CD14-positive monocyte (primary cell): ENCODE measurements around the gene PAMR1. TPM values are rescaled to one million over a fixed set of nuclear protein-coding genes. Genes with fewer than 3 reads are reported as not detected.

Experiments used
- DNase-seq, 3 donors: peaks; one replicate each; pipeline ENCODE4 v3.0.0-alpha.2; 2011 to 2022
- H2AFZ ChIP-seq: 2 replicates; pipeline ENCODE4 v1.6.0; 2012; ENCODE audit warnings: mild to moderate bottlenecking, low read depth, low read length, inconsistent platforms; ENCODE audit not compliant: insufficient read depth, poor library complexity, severe bottlenecking
- H3K27ac ChIP-seq, 2 donors: 1 replicate in 1 of 2; 2 replicates in 1 of 2; pipeline ENCODE4 v1.5.1; 2012 to 2013; ENCODE audit warnings: low read length in 2 of 2, control low read depth in 1 of 2, inconsistent platforms in 1 of 2, low read depth in 1 of 2, mild to moderate bottlenecking in 1 of 2
- H3K27me3 ChIP-seq, 2 donors: one replicate each; pipeline versions ENCODE4 v1.6.0 to v1.6.1; 2011 to 2013; ENCODE audit warnings: low read length in 2 of 2; ENCODE audit not compliant: control insufficient read depth in 2 of 2, insufficient read depth in 2 of 2
- H3K36me3 ChIP-seq, 2 donors: replicated peaks in 1 of 2; 1 replicate in 1 of 2; 2 replicates in 1 of 2; pipeline versions ENCODE4 v1.5.1 to v1.6.1; 2012 to 2013; ENCODE audit warnings: low read length in 2 of 2, control low read depth in 1 of 2, inconsistent platforms in 1 of 2, mild to moderate bottlenecking in 1 of 2; ENCODE audit not compliant: insufficient read depth in 2 of 2, control insufficient read depth in 1 of 2
- H3K4me1 ChIP-seq, 2 donors: 1 replicate in 1 of 2; 2 replicates in 1 of 2; pipeline versions ENCODE4 v1.5.1 to v1.6.1; 2012 to 2013; ENCODE audit warnings: low read length in 2 of 2, control low read depth in 1 of 2, inconsistent platforms in 1 of 2, mild to moderate bottlenecking in 1 of 2, moderate library complexity in 1 of 2; ENCODE audit not compliant: insufficient read depth in 2 of 2, control insufficient read depth in 1 of 2
- H3K4me2 ChIP-seq: replicated peaks from 2 replicates; pipeline ENCODE3; 2012; ENCODE audit warnings: low read length, moderate library complexity, mild to moderate bottlenecking; ENCODE audit not compliant: poor library complexity, severe bottlenecking; ENCODE audit errors: extremely low read depth
- H3K4me3 ChIP-seq, 3 experiments: fragments of 200-600 bp in 1 of 3; sonication (generic) in 1 of 3; replicated peaks in 1 of 3; 1 replicate in 2 of 3; 2 replicates in 1 of 3; pipeline ENCODE4 v1.5.1; 2011 to 2013; ENCODE audit warnings: low read length in 3 of 3, mild to moderate bottlenecking in 3 of 3, control low read depth in 2 of 3, low read depth in 2 of 3, inconsistent platforms in 1 of 3, moderate library complexity in 1 of 3
- H3K79me2 ChIP-seq: 2 replicates; pipeline ENCODE4 v1.6.0; 2012; ENCODE audit warnings: mild to moderate bottlenecking, control low read depth, inconsistent platforms, low read length, moderate library complexity; ENCODE audit not compliant: insufficient read depth
- H3K9ac ChIP-seq: 2 replicates; pipeline ENCODE4 v1.6.0; 2017; ENCODE audit warnings: low read length, mild to moderate bottlenecking; ENCODE audit not compliant: insufficient read depth, poor library complexity, severe bottlenecking
- H3K9me3 ChIP-seq, 2 donors: replicated peaks in 1 of 2; 1 replicate in 1 of 2; 2 replicates in 1 of 2; pipeline versions ENCODE4 v1.5.1 to v1.6.1; 2012 to 2013; ENCODE audit warnings: low read length in 2 of 2, control low read depth in 1 of 2; ENCODE audit not compliant: control insufficient read depth in 1 of 2, insufficient read depth in 1 of 2
- H4K20me1 ChIP-seq: 2 replicates; pipeline ENCODE4 v1.6.0; 2012; ENCODE audit warnings: mild to moderate bottlenecking, low read length, control low read depth, moderate library complexity; ENCODE audit not compliant: insufficient read depth
- H3K27ac Mint-ChIP-seq, 7 donors: one replicate each; pipeline ENCODE4 v1.8.0; 2020; ENCODE audit warnings: mild to moderate bottlenecking in 7 of 7, mixed read lengths in 7 of 7, moderate library complexity in 6 of 7, inconsistent platforms in 2 of 7
- H3K27me3 Mint-ChIP-seq, 3 donors: one replicate each; pipeline ENCODE4 v1.8.0; 2021 to 2022; ENCODE audit warnings: low read depth in 3 of 3, mild to moderate bottlenecking in 3 of 3, mixed read lengths in 3 of 3, moderate library complexity in 3 of 3, inconsistent platforms in 1 of 3
- H3K36me3 Mint-ChIP-seq, 2 donors: one replicate each; pipeline ENCODE4 v1.8.0; 2020; ENCODE audit warnings: mixed read lengths in 2 of 2, inconsistent platforms in 1 of 2, mild to moderate bottlenecking in 1 of 2
- H3K4me1 Mint-ChIP-seq: one replicate; pipeline ENCODE4 v1.8.0; 2020; ENCODE audit warnings: mild to moderate bottlenecking, mixed read lengths
- H3K4me3 Mint-ChIP-seq, 2 donors: one replicate each; pipeline ENCODE4 v1.8.0; 2020; ENCODE audit warnings: mild to moderate bottlenecking in 2 of 2, mixed read lengths in 2 of 2, moderate library complexity in 1 of 2
- H3K9me3 Mint-ChIP-seq, 7 donors: one replicate each; pipeline ENCODE4 v1.8.0; 2020 to 2022; ENCODE audit warnings: mixed read lengths in 7 of 7, mild to moderate bottlenecking in 6 of 7, moderate library complexity in 6 of 7, inconsistent platforms in 2 of 7
- WGBS: methylation state at CpG from one replicate; pipeline ENCODE4 v1.1.5; 2013; ENCODE audit warnings: missing lambda C conversion rate; ENCODE audit not compliant: insufficient coverage; 5-methylcytosine and 5-hydroxymethylcytosine counted together
- intact Hi-C, 2 donors: fragments of 100-400 bp; cut with micrococcal nuclease; formaldehyde crosslinking; loops; one replicate each; pipeline versions ENCODE4 v1.15.0 to v1.15.1; 2023
- polyA plus RNA-seq, 3 donors: library from polyadenylated mRNA; depleted of rRNA in 1 of 3; unstranded in 2 of 3; stranded (reverse) in 1 of 3; fragments of 300-500 nt in 2 of 3; fragments of >200 nt in 1 of 3; fragmentation: Illumina TruSeq in 2 of 3; gene quantifications; 1 replicate in 2 of 3; 2 replicates in 1 of 3; pipeline ENCODE4 v1.2.3, GENCODE V29; 2012 to 2021
- TF ChIP-seq, protein P1 (sequence below): fragments of 200-600 bp; IDR thresholded peaks from one replicate; pipeline ENCODE4 v1.8.0; 2022; ENCODE audit warnings: antibody characterized with exemption, mild to moderate bottlenecking

Gene PAMR1
- polyA plus RNA-seq, 3 donors: not detected

DNA sequence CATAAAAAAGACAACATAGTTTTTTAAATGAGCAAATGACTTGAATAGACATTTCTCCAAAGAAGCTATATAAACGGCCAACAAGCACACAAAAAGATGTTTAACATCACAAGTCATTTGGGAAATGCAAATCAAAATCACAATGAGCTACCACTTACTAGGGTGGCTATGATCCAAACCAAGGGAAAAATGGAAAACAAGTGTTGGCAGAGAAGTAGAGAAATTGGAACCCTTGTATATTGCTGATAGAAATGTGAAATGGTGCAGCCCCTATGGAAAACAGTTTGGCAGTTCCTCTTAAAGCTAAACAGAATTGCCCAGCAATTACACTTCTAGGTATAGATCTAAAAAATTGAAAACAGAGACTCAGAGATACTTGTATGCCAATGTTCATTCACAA is 29.0 kb downstream of the PAMR1 start:
- H3K4me2 ChIP-seq: no peak overlapping the region
- no peak overlapping the region for H3K4me3 ChIP-seq
- H3K9ac ChIP-seq: no peak overlapping the region
- no peaks in the 10 kb centered on the region for H3K79me2 ChIP-seq
- Mint-ChIP-seq H3K27ac (no peak overlapping the region), H3K4me3 (no peak overlapping the region), H3K27me3 (peaks cover 0 to 3% (median 3%) of the 10 kb centered on the region in 3 donors), H3K9me3 (peaks cover 0 to 3% (median 0%) of the 10 kb centered on the region in 7 donors), H3K4me1 (no peaks in the 10 kb centered on the region), H3K36me3 (no peaks in the 10 kb centered on the region)
- H3K9me3 ChIP-seq: no peaks in the 10 kb centered on the region
- H3K36me3 ChIP-seq: no peaks in the 10 kb centered on the region
- DNase-seq: no peak
- no peak overlapping the region for H2AFZ ChIP-seq
- no peaks in the 10 kb centered on the region for H4K20me1 ChIP-seq
- TF ChIP-seq, protein P1, sequence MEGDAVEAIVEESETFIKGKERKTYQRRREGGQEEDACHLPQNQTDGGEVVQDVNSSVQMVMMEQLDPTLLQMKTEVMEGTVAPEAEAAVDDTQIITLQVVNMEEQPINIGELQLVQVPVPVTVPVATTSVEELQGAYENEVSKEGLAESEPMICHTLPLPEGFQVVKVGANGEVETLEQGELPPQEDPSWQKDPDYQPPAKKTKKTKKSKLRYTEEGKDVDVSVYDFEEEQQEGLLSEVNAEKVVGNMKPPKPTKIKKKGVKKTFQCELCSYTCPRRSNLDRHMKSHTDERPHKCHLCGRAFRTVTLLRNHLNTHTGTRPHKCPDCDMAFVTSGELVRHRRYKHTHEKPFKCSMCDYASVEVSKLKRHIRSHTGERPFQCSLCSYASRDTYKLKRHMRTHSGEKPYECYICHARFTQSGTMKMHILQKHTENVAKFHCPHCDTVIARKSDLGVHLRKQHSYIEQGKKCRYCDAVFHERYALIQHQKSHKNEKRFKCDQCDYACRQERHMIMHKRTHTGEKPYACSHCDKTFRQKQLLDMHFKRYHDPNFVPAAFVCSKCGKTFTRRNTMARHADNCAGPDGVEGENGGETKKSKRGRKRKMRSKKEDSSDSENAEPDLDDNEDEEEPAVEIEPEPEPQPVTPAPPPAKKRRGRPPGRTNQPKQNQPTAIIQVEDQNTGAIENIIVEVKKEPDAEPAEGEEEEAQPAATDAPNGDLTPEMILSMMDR: no peak
- no peaks in the 10 kb centered on the region for H3K4me1 ChIP-seq
- no peaks in the 10 kb centered on the region for H3K27me3 ChIP-seq
- no CpG with 5 or more reads among the region's 1 CpG for WGBS
- intact Hi-C loops: no loop called here
- H3K27ac ChIP-seq: no peak overlapping the region

DNA sequence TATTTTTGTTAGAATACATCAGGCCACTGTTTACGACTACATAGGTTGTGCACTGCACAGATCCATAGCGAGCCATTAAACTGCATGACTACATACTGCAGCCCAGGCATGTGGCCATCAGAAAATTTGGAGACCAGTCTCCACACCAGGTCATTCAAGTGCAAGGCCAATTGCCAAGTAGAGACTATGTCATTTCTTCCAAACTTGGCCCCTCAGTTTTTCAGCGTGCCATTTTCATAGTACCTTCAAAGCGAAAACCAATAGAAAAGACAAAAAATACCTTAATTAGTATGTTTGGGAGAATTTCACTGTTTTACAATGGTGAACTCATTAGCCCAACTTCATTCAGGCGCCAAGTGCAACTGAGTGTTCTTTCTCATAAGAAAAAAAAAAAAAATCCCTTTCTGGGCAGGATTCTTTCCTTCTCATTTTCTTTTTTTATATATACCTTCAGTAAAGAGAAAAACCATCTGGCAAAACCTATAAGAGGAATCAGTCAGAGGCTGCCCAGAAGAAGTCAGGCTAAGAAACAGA is 30.4 kb downstream of the PAMR1 start:
- intact Hi-C loops: no loop called here
- Mint-ChIP-seq H3K36me3 (no peaks in the 10 kb centered on the region), H3K4me3 (no peak overlapping the region), H3K27ac (no peak overlapping the region), H3K27me3 (peaks cover 0 to 3% (median 3%) of the 10 kb centered on the region in 3 donors), H3K9me3 (peaks cover 0 to 3% (median 0%) of the 10 kb centered on the region in 7 donors), H3K4me1 (no peaks in the 10 kb centered on the region)
- H3K4me1 ChIP-seq: no peaks in the 10 kb centered on the region
- no peak overlapping the region for H3K9ac ChIP-seq
- 100% methylated on average over 2 of the region's 5 CpGs for WGBS
- TF ChIP-seq, protein P1: no peak
- H3K36me3 ChIP-seq: no peaks in the 10 kb centered on the region
- no peak overlapping the region for H3K4me3 ChIP-seq
- no peak overlapping the region for H2AFZ ChIP-seq
- H3K27me3 ChIP-seq: peaks cover 0 to 2% of the 10 kb centered on the region in 2 donors
- no peak overlapping the region for H3K4me2 ChIP-seq
- no peaks in the 10 kb centered on the region for H3K79me2 ChIP-seq
- no peak for DNase-seq
- no peak overlapping the region for H3K27ac ChIP-seq
- H3K9me3 ChIP-seq: no peaks in the 10 kb centered on the region
- H4K20me1 ChIP-seq: no peaks in the 10 kb centered on the region
